Astrocyte of the hippocampus (primary cell): ENCODE data around the gene ARRDC2.
"Not testable (repeated sequence)": the region's sequence is repeated elsewhere in the genome, so short reads cannot be mapped to it uniquely, and the experiment has no call there.

Experiments used
- DNase-seq: peaks from one replicate; pipeline ENCODE4 v3.0.0; 2011; ENCODE audit warnings: low read depth, low spot score

The ARRDC2 gene

DNA sequence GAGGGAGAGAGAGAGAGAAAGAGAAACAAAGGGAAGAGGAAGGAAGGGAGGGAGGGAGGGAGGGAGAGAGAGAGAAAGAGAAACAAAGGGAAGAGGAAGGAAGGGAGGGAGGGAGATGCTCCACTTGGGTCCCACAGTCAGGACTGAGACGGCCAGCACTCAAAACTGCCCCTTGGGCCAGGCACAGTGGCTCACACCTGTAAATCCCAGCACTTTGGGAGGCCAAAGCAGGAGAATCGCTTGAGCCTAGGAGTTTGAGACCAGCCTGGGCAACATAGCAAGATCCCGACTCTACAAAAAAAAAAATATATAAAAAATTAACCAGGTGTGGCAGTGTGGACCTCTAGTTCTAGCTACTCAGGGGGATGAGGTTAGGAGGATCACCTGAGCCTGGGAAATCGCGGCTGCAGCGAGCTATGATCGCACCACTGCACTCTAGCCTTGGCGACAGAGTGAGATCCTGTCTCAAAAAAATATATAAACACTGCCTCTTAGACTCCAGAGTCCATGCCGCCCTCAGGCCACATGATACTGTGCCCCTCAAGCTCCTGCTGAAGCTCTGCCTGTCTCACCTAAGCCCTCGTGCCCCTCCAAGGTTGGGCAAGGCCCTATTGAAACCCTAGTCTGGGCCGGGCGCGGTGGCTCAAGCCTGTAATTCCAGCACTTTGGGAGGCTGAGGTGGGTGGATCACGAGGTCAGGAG is 8.4 kb downstream of the ARRDC2 start:
- no peak for DNase-seq

DNA sequence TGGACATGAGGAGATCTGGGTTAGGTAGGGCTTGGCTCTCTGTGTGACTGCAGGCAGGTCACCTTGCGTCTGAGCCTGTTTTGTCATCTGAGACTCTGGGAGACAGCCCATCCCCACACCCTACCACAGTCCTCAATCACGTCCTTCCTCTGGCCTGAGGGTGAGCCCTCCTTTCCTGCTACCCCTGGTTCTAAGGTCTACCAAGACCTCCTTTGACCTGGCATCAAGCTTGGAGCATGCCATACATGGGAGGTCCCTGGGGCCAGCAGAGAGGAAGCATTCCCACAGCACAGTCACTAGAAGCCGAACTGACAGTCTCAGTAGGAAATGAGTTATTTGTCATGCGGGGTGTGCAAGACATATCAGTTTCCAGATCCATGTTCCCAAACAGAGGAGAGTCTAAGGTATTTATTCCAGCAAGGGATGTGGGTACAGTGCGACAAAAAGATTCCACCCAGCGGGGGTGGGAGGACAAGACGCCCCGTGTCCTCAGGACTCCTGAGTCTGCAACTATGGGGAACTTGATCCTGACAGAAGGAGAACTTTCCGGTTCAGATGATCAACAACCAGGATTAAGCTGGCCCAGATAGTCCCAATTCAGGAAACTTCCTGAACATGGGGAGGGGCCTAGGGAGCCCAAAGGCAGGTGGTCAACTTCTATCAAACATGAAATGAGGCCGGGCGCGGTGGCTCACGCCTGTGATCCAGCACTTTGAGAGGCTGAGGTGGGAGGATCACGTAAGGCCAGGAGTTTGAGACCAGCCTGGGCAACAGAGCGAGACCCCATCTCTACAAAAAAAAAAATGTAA is 9.5 kb downstream of the ARRDC2 start:
- DNase-seq = no peak

DNA sequence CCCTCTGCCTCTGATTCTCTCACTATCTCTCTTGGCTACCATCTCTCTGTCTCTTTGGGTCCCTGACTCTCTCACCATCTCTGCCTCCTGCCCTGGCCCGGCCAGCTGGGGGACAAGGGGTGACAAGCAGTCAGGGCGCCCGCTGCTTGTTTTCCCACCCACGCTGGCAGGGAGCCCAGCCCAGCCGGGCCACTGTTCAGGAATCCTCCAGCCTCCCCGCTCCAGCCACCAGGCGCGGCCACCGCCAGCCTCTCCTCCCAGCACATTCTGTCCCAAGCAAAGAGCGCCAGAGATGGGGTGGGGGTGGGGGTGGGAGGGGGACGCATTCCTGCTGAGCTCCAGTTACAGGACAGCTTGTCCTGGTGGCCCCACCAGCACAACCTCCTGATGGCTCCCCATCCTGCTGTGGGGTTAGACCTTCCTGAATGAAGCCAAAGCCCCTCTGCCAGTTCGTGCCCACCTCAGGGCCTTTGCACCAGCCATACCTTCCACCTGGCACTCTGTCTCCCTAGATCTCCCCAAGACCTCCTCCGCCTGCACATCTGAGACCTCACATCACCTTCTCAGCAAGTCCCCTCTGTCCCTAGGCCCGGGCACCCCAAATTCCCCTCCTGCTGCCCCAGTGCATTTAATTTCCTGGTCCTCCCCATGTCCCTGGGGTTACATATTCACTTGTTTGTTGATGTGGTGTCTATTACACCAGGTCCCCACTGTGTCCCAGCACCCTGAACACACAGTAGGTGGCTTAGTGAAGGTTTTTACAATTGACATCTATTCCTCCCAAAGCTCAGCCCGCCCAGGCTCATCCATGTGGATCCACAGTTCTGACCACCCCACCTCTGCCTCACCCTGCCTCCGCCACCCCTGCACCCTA is 12.5 kb downstream of the ARRDC2 start:
- DNase-seq = peak; percentile 87

DNA sequence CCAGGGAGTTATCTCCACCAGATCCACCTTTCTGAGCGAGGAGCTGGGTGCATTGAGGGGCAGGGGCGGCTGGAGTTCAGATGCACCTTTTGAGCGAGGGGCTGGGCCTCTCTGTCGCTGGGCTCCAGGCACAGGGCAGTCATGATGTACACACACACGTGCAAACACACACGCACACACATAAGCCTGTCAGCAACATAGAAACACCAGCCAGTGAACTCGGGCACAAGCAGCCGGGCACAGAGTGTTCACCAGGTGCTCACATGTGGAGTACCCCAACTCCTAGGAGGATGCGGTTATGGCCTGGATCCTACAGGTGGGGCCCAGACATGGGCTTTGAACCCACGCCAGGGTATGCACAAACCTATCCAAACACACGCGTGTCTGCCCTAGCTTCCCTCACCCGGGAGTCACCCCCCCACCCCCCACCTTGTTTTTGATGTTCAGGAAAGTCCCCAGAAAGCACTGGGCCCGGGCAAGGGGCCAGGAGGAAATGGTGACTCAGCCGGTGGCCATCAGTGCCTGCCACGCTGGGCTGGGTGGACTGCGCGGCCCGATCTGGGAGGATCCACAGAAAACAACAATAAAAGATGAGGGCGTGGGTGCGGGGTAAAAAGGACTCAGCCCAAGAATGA is 13.3 kb downstream of the ARRDC2 start:
- DNase-seq = peak; percentile 96

DNA sequence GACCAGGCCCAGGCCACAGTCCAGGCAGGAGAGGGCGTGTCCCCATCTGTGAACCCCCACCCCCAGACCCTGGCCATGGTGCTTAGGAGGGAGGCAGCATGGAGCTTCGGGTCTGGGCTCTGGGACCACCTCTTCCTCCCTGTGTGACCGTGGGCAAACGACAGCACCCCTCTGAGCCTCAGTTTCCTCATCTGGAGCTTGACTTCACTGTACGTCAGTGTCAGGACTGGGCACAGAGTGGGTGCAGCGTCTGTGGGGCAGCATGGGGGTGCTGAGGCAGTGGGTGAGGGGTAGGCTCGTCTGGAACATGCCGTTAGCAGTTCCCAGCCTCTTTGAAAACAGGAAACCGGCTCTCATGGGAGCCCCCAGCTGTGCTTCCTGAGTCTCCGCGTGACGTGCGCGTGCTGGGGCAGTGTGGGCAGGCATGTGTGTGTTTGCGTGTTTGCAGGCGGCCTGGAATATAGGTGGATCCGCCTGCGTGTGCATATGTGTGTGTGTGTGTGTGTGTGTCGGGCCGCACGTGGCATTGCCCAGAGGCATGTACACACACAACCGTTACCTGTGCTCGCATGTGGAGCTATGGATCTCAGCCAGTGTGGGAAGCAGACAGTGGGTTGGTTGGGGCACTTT is 15.8 kb downstream of the ARRDC2 start:
- DNase-seq = no peak

DNA sequence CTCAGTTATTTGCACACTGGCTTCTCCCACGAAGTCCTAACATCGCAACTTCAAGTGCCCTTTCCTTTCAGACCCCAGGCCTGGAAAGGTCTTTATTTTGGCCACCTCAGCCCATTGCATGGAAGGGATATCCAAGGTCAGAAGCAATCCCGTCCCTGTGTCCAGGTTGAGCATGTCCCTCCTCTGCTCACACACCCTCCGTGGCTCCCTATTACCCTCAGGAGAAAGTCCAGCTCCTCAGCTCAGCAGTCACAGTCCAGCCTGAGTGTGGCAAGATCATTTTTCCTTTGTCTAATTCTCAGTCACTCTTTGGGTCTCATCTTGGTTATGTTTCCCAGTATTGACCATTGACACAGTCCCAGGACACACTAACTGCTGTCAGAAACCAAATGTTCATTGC is 19.2 kb downstream of the ARRDC2 start:
- DNase-seq = no peak

DNA sequence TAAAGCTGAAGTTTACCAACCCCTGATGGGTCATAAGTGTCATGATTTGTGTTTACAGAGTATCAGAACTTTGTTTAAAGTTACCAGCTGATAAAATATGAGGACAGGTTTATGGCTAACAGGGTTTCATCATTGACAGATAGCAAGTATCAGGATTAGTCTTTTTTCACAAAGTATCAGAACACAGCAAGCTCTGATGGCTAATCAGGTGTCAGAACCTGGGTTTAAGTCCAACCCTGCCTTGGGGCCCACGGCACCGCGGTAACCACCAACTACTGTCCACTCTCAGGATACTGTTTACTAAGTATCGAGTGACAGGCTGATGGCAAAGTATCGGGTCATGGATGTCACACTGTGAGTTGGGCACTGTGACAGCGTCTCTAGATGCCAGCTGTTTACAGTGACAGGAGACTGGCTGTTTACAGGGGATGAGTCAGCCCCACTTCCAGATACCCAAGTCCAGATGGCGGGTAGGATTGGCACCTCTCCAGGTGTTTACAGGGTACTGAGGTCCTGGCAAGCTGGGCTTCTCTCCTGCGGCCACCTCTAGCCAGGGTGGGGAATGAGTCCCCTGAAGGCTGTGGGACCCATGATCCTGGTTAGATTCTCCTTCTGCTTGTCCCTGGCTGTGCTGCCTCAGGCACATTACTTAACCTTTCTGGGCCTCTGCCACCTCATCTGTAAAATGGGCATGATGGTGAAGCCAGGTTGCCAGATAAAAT is 21.8 kb downstream of the ARRDC2 start:
- peak; percentile 40 for DNase-seq

DNA sequence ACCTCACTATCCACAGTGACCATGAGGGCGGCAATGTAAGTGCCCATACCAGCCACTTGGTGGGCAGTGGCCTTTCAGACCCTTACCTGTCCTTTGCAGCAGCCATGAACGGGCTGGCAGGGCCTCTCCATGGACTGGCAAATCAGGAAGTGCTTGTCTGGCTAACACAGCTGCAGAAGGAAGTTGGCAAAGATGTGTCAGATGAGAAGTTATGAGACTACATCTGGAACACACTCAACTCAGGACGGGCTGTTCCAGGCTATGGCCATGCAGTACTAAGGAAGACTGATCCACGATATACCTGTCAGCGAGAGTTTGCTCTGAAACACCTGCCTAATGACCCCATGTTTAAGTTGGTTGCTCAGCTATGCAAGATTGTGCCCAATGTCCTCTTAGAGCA is 23.4 kb downstream of the ARRDC2 start:
- DNase-seq = not testable (repeated sequence)

DNA sequence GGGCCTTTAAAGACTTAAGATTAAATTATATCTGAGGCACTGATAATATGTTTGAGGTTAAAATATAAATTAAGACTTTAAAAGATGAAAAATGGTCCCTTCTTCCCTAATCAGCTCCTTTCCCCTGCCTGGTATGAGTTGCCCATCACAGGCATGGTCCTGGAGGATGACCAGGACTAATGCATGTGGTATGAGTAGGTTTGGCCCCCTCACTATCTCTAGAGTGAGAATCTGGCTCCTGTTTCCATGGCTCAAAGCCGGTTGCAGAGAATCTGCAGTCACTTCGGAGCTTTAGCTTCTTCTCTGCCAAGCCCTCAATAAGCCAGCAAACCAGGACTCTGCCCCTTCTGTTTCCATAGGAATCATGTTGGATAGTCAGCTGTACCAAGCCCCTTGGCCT is 24.1 kb downstream of the ARRDC2 start:
- not testable (repeated sequence) for DNase-seq

DNA sequence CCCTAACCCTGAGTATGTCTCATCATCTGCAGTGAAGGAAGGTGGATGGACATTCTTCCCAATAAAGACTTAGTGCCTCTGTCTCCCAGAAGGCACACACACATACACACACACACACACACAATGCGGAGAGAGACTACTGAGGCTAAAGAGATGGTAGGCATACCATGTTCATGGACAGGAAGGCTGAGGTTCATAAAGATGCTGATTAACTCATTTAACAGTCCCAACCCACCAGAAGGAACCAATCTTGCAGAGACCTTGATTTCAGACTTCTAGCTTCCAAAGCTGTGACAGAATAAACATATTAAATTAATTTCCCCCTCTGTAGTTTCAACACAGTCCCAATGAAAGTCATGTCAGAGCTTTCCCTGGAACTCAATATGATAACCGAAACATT is 33.1 kb downstream of the ARRDC2 start:
- no peak for DNase-seq

DNA sequence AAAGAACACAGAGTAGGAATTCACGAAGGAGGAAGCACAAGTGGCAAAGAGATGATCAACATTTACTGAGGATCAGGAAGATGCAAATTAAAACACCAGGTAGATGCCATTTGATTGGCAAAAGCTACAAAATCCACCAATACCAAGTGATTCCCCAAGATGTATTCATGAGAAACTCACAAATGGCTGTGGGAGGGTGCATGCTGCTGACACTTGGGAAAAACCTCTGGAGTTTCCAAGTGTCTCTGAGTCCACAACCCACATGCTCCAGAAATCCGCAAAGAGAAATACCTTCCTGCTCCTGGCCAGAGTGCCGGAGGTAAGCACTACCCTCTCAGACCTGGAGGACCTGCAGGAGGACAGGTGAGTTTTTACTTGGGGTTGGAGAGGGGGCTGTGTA is 35.7 kb downstream of the ARRDC2 start:
- DNase-seq = no peak

DNA sequence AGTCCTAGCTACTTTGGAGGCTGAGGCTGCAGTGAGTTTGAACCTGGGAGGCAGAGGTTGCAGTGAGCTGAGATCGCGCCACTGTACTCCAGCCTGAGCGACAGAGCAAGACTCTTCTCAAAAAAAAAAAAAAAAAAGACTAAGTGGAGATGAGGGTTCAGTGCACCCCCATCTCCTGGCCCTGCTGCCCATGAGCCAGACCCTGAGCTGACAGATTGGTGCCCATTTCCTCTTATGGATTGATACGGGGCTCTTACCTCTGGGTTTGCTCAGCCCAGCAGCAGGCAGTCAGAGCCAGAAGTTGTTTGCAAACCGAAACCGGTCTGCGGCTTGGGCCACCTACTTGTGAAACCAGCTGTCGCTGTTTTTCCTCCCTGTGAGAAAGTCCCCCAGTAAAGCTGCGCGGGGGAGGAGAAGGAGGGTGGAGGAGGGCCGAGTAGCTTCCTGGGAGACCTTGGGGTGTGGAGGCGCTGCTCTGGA is 36.9 kb downstream of the ARRDC2 start:
- DNase-seq = peak; percentile 74

DNA sequence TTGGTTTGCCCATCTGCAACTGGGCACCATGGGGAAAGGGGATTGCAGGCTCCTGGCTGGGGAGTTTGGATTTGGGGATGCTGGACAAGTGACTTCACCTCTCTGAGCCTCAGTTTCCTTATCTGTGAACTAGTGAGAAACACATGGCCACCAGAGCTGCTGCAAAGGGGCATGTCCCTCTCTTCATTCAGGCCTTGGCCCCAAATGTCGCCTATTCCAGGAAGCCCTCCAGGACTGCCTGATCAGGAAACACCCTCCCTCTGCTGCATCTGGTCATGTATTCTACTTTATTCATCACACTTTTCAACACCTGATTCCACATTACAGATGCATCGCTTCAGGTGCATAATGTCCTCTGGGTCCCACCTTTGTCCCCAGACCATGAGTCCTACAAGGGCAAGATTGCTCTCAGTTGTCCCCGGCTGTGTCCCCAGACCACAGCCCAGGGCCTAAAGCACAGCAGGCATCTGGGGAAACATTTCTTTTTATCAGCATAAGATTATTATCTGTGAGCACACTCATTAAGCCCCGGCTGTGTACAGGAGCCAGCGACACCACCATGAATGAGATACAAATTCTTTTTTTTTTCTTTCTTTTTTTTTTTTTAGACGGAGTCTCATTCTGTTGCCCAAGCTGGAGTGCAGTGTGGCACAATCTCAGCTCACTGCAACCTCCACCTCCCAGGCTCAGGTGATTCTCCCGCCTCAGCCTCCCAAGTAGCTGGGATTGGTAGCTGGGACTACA is 37.5 kb downstream of the ARRDC2 start:
- no peak for DNase-seq

DNA sequence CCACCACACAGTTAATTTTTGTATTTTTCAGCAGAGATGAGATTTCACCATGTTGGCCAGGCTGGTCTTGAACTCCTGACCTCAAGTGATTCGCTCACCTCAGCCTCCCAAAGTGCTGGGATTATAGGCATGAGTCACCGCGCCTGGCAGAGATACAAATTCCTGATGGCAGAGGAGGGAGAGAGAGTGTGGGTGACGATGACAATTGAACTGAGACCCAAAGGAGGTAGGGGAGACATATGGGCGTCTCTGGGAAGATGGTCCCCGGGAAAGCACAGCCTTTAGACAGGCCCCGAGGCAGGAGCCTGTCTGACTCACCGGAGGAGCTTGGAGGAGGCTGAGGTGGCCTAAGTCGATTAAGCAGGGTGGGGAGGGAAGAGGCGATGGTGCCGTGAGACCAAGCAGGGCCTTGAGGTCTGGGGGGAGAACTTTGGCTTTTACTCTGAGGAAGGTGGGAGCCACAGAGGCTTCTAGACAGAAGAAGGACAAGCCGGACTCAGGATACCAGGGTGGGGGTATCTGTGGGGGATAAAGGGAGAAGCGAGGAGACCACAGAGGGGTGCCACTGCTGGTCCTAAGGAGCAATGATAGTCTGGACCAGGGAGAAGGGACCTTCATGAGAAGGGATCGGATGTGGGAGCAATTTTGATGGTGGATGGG is 38.2 kb downstream of the ARRDC2 start:
- peak; percentile 69 for DNase-seq

DNA sequence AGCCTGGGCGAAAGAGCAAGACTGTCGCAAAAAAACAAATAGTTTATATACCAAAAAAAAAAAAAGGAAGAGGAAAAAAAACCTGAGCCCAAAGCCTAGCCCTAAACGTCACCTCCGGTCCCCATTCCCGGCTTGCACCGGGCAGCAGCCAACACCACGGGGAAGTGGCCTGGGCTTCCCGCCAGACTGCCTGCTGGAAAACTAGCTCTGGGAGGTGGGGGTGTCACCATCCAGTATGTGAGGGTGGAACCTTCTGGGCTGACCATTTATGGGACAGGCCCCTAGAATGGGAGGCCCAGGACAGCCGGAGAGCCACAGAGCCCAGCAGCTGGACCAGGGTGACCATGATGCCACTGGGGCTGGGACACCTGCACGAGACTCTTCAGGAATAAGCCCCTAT is 41.4 kb downstream of the ARRDC2 start:
- DNase-seq = peak; percentile 63

DNA sequence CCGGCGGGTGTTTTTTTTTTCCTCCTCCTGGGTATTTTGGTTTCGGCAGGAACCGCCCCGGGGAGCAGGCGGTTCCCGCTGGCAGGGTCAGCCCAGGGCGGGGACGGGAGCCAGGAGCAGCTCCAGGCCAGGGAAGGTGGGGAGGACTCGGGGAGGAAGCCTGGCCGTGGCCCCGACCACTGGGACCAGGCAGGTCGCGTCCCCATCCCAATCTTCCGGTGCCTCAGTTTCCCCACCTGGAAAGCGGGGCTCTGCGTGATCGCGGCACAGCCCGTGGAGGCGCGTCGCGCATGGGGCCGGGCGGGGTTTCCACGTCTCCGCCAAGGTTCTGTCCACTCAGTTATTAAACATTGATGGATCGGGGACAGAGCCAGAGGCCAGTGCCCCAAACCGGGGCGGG is 43.9 kb downstream of the ARRDC2 start:
- no peak for DNase-seq

DNA sequence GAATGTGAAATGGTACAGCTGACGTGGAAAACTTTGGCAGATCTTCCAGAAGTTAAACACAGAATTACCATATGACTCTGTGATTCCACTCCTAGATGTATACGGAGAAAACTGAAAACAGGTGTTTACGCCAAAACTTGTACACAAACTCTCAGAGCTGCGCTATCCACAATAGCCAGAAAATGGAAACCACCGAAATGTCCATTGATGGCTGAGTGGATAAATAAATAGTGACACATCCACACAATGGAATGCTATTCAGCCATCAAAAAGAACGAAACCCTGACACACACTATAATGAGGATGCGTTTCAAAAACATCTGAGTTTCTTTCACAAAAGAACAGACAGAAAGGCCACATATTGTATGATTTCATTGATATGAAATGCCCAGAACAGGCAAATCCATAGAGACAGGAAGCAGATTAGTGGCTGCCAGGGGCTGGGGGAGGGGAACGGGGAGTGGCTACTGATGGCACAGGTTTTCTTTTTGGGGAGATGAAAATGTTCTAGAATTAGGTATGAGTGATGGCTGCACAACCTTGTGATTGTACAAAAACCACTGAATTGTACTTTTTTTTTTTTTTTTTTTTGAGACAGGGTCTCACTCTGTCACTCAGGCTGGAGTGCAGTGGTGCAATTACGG is 45.7 kb downstream of the ARRDC2 start:
- peak; percentile 51 for DNase-seq

DNA sequence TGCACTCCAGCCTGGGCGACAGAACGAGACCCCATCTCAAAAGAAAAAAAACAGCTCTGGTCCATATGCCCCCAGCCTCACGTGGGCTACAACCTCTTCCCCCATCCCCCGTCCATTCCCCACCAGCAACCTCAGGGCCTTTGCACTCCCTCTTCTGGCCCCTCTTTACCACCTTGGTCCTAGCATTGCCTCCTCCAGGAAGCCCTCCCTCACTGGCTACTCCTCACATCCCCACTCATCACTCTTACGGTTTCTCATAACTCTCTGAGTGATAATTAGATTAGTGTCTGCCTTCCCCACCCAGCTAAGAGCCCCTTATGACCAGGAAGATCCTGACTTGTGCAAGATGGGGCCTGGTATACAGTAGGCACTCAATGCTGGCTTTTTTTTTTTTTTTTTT is 48.0 kb downstream of the ARRDC2 start:
- DNase-seq = no peak

DNA sequence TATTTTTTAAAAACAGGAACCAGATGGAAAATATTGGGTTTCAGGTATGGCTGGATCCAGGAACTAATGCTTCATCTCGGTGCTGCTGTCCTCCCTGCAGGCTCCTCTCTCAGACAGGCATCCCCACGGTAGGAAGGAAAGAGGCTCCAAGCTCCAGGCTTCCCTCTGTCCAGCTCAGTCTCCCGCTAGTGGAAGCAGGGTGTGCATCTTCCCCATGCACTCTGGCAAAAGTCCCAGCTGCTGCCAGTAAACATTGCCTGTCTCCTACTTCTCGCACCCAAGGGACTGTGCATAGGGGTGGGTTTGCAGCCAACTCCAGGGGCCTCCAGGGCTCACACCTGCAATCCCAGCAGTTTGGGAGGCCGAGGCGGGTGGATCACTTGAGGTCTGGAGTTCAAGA is 49.6 kb downstream of the ARRDC2 start:
- no peak for DNase-seq
